Adrenal gland (tissue), 5 donors: ENCODE results near the gene SCGB1D2.

Experiments used
- CTCF ChIP-seq, 6 experiments: fragments of 450-650 bp in 4 of 6; fragments of 200-600 bp in 2 of 6; sonication (generic) in 1 of 6; IDR thresholded peaks; 1 replicate in 5 of 6; 2 replicates in 1 of 6; pipeline versions ENCODE4 v1.5.1 to v1.8.0; 2016 to 2021; ENCODE audit warnings: antibody characterized with exemption in 6 of 6, mild to moderate bottlenecking in 2 of 6, moderate library complexity in 1 of 6
- POLR2A ChIP-seq, 2 donors: fragments of 450-650 bp; IDR thresholded peaks; one replicate each; pipeline ENCODE4 v1.6.1; 2017; ENCODE audit warnings: antibody characterized with exemption in 2 of 2, mild to moderate bottlenecking in 2 of 2, moderate library complexity in 1 of 2
- donor health status: DM: no; HTN: no; CAD: no.

DNA sequence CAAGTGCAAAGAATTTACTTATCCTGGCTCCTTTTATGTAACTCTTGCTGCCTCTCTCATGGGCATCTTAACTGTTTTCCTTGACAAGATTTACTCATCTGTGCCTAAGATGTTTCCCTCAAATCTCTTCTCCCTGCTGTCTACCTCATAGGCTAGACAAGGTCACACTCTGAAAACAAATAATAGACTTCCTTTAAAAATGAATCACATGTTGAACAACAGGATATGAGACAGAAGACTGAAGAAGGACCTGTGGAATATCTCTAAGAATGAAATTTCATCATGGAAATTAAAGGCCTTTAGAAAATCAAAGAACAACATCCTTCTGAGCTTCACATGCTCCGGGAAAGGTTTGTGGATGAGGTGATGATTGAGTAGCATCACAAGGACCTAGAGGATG is 22.0 kb downstream of the SCGB1D2 start:
- TF ChIP-seq CTCF (IDR thresholded peaks at IDR 0.05) = no peak
- no peak for TF ChIP-seq POLR2A (IDR thresholded peaks at IDR 0.05)
